ENCODE measurements around the gene NSG2. TPM values are rescaled to one million over a fixed set of nuclear protein-coding genes. Genes with fewer than 3 reads are reported as not detected.

The NSG2 gene
- total and polyA plus RNA-seq, 5 donors from 2014 or later, result not detected

- no peaks in the 10 kb centered on the region for H3K4me1 Mint-ChIP-seq
- Histone ChIP-seq H3K36me3 (ENCODE audit: control insufficient read depth, insufficient read depth, low read length) (no peaks in the 10 kb centered on the region), H3K27me3 (ENCODE audit: control insufficient read depth, insufficient read depth, low read length) (no peaks in the 10 kb centered on the region), H3K4me3 (ENCODE audit: low read depth, low read length) (no peak overlapping the region), H3K27ac (ENCODE audit: insufficient read depth, low read length, poor library complexity, severe bottlenecking) (no peak overlapping the region), H3K4me1 (ENCODE audit: control insufficient read depth, insufficient read depth, low read length, poor library complexity, severe bottlenecking) (no peaks in the 10 kb centered on the region), H3K9me3 (ENCODE audit: control insufficient read depth in 2 of 2, low read length in 2 of 2) (peaks cover 5 to 6% of the 10 kb centered on the region in 2 experiments)
- no peak overlapping the region for H3K27ac Mint-ChIP-seq
- no peak for DNase-seq
- H3K36me3 Mint-ChIP-seq, result no peaks in the 10 kb centered on the region
- ATAC-seq (ENCODE audit: low read depth in 2 of 2), result no peak
- peaks cover 0 to 20% (median 13%) of the 10 kb centered on the region in 7 donors for H3K9me3 Mint-ChIP-seq
- H3K4me3 Mint-ChIP-seq, result no peak overlapping the region
- H3K27me3 Mint-ChIP-seq, result no peaks in the 10 kb centered on the region
Observed at GRCh38 chr5:174157048-174157447, 111.5 kb downstream of the NSG2 start.

Other genes starting within 250 kb of the NSG2 start
- gene CPEB4, start 157.4 kb upstream of the NSG2 start, total RNA-seq, result 42.7 TPM
- gene CPEB4, start 157.4 kb upstream of the NSG2 start, polyA plus RNA-seq, result 1 to 10 TPM; 3.4 to 5.8 (median 4.6) TPM
- gene C5orf47, start 56.5 kb upstream of the NSG2 start, total RNA-seq, result not detected
- gene C5orf47, start 56.5 kb upstream of the NSG2 start, polyA plus RNA-seq, result not detected